Activated CD8-positive, alpha-beta memory T cell treated with anti-CD3 and anti-CD28 coated beads for 4 hours (primary cell): ENCODE data around the gene CHTOP.

ENCODE experiments used
- DNase-seq, 2 donors: peaks; one replicate each; pipeline ENCODE4 v3.0.0-alpha.2; 2020; ENCODE audit warnings: low read depth in 2 of 2

CHTOP gene

GRCh38 chr1:153612755-153613331, 21.0 kb upstream of the CHTOP start, which contains the start of gene S100A16:
S100A16 (minus strand) TSS chr1:153613137; CDS start chr1:153608151, 4,986 bp downstream.
- no peak for DNase-seq

DNA sequence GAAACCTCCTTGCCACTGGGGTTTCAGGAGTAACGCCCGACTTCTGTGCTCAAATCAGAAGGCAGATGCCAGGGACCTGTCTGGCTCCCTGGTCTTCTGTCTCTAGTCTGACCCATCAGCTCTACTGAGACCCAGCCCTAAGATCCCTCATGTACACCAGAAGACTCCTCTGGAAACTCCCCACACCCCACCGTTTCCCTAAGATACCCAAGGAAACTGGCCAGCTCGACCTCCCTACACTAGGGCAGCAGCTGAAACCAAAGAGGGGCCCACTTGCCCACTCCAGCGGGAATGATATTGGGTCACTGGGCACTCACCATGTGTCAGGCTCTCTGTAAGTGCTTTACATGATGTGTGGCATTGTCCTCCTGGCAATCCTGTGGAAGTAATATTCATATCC, 20.5 kb upstream of the CHTOP start:
- DNase-seq, result no peak

- no peak for DNase-seq
These were observed 19.5 kb upstream of the CHTOP start for GRCh38 chr1:153614189-153614900.

DNA sequence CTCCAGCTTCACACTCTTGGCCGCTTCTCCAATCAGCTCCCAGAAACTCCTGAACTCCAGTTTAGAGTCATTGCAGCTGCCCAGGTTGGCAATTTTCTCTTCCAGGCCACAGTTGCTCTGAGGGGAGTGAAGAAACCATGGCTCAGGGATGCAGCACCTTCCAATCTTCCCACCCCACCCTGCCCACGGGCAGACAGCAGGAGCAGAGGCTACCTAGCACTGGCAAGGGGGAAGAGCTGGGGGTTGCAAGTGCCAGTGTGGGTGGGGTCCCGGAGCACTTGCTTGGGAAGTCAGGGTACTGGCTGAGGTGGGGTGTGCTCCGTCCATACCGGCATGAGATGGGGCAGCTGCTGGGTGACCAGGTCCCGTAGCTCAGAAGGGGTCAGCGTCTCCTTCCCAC, 19.0 kb upstream of the CHTOP start:
- DNase-seq, result no peak

- DNase-seq, result no peak
These were observed 18.5 kb upstream of the CHTOP start for GRCh38 chr1:153615406-153615805.

DNA sequence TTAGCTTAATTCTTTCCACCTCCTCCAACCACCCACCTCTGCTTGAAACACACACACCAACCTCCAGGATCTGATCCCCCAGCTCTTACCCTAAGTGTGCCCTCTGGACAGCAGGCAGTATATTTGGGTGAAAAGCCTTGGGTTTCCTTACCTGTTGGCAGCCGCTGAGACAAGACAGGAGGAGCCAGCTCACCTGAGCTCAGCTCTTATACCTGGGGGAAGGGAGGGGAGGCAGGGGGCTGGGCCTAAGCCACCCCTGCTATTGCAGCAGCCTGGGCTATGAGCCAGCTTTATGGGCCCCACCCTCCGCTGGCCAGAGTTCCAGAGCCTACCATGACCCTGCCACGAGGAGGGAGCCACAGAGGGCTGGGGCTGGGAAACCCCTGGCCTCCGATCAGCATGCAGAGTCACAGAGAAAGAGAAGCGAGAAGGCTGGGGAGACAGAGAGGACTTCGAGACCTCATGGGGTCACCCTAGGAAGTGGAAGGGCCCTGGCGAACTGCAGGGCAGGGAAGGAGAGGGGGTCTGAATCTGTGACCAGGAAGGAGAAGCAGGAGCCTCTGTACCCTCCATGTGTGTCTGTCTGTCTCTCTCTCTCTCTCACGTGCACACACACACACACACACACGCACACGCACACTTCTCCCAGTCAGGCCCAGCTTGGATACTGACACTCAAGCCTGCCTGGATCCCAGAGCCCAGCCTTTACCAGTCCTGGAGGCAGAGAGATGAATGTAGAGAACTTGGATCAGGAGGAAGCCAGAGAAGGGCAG, 17.5 kb upstream of the CHTOP start, which contains the start of gene S100A14:
Gene S100A14, minus strand, starts transcription at position 182 of the 773 bp plus-strand sequence. CDS start 467 bp downstream, outside the sequence.
- DNase-seq, result no peak

DNA sequence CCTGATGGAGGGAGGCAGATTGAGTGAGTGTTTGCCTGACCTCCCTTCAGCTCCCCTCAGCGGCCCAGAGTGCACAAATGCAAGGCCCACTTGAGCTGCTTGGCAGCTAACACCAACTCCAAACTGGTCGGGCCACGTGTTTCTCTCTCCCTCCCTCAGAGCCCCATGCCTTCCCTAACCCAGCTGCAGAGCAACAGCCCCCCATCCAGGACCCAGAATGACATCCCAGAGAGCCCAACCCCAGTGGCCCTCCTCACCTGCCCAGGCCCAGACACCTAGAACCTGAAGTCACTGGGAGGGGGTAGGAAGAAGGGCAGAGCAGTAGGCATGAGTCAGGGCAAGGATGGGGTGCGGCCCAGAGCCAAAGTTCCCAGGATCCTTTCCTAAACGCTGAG, 17.0 kb upstream of the CHTOP start:
- no peak for DNase-seq

- DNase-seq, result peak in 1 of 2 donors; percentile 48
These were observed 16.2 kb upstream of the CHTOP start for GRCh38 chr1:153617663-153618062.

DNA sequence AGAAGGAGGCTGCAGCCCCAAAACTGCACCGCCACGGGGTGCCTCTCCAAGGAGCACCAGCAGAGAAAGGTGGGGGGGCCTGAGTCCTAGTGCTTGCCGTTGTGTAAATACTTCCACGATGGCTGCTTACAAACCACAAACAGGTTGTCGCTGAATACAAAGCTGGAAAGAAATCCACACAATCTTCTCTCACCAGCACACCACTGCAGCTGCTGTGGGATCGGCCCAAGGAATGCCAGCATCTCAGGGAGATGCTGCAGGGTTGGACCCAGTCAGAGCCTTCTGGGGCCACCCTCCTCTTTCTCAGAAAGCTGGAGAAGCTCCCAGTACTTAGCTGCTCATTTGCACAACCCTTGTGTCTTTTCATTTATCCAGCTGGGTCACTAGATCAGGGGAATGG, 14.7 kb upstream of the CHTOP start:
- DNase-seq, result no peak

- no peak for DNase-seq
These were observed 10.8 kb upstream of the CHTOP start for GRCh38 chr1:153623101-153623500.

DNA sequence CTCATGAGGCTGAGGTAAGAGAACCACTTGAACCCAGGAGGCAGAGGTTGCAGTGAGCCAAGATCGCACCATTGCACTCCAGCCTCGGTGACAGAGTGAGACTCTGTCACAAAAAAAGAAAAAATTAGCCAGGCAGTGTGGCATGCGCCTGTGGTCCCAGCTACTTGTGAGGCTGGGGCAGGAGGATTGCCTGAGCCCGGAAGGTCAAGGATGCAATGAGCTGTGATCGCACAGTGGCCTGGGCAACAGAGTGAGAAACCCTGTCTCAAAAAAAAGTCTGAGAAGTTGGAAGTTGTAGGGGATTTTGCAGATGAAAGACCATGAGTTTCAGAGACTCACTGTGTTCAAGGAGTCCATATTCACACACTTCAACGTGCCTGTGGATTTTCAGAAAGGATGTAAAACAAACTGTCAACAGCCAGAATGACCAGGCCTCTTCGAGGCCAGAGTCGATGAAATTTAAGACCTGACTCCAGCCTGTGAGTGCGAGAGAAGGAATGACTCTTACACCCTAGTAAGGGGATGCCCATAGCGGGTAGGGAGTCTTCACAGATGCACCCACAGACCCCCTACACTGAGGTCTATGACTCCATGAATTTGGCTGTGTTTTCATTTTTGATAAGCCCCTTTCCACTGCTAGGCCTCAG, 8.8 kb upstream of the CHTOP start:
- no peak for DNase-seq

DNA sequence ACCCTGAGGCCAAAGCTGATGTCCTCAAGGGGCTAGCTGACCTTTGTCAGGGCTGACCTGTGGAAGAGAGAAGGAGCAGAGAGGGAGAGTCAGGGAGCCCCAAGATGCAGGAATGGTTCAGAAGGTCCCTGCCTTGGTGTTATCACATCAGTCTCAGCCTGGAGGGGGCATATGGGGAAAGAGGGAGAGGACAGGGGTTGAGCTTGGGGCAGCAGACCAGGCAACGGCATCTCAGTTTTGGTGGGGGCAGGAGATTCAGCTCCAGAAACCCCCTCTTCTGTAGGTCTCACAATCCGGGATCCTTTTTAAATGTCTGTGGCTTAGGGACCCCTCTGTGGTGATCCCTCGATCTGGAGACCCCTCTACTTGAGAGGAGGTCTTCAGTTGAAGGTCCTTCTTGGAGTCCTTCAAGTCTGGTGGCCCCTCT, 7.4 kb upstream of the CHTOP start:
- DNase-seq, result no peak

GRCh38 chr1:153626904-153627714, 6.8 kb upstream of the CHTOP start, which contains the start of gene S100A13:
S100A13 (minus strand) TSS chr1:153627505; CDS start chr1:153626472, 1,033 bp downstream.
- DNase-seq, result no peak

DNA sequence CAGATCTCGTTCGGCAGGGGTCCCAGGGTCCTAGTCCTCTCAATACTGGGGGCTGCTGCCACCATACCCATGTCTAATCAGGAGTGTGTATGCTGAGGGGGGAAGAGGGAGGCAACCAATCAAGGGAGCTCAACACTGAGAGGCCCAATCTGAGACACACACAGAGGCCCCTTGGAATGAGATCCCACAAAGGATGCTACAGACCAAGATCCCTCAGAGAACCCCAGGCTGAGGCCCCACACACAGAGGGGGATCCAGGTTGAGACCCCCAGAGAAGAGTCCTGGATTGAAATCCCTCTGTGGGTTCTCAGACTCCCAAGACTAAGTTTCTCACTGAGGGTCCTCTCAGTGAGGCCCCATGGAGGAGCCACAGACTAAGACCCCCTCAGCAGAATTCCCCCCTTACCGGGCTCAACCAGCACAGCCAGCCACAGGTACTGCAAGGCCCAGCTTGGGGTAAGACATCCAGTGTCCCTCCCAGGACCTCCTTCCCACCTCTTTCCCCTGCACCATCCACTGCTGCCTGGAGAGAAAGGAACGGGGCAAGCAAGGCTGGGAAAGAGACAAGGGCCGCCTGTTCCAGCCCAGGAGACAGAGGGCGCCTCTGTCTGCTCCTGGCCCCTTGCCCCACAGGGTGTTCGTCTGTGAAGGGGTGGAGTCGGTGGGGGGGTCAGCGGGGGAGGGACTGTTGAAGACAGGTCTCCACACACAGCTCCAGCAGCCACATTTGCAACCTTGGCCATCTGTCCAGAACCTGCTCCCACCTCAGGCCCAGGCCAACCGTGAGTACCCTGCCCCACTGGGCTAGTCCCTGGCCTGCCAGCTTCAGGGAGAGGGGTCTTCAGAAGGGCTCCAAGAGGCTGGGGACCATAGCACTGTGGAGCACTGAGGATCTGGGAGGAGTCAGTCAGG, 5.9 kb upstream of the CHTOP start, which contains the start of gene S100A1:
Gene S100A1, plus strand, starts transcription at position 720 of the 912 bp plus-strand sequence. CDS start 2,088 bp downstream, outside the sequence.
- DNase-seq, result no peak

GRCh38 chr1:153628638-153629342, 5.1 kb upstream of the CHTOP start:
- no peak for DNase-seq

DNA sequence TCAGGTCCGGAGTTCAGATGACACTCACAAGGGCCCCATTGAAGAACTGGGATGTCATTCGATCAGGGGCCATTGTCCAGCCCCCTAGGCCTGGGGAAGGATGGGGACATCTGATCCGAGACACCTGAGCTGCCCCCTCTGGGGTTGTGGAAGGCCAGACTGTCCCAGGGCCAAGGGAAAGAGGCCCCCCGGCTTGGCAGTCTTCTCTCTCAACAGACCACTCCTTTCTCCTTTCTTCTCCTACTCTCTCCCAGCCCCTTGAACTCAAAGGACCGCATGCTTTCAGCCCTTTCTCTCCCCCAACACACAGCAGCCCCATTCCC, 4.6 kb upstream of the CHTOP start:
- no peak for DNase-seq

- DNase-seq, result no peak
These were observed 3.9 kb upstream of the CHTOP start for GRCh38 chr1:153629971-153630370.

DNA sequence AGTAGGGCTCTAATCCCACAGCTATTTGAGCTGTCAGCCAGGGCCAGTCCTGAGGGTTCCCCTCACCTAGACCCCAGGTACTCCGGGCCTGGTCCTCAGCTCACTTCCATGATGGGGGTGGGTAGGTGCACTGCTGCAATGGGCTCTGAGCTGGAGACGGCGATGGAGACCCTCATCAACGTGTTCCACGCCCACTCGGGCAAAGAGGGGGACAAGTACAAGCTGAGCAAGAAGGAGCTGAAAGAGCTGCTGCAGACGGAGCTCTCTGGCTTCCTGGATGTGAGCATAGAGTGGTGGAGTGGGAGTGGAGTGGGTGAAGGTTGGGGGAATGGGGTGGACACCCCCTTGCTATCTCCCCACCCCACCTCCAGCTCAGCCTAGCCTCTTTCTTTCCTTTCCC, 3.5 kb upstream of the CHTOP start:
- DNase-seq, result no peak
